Activated T-cell treated with anti-CD3 and anti-CD28 coated beads, Interleukin-2, amount 50 U/mL, for 72 hours (primary cell): ENCODE data around the gene CCDC127. TPM values are rescaled to one million over a fixed set of nuclear protein-coding genes. Genes with fewer than 3 reads are reported as not detected.
"Not testable (repeated sequence)": the region's sequence is repeated elsewhere in the genome, so short reads cannot be mapped to it uniquely, and the experiment has no call there.

Experiments
- ATAC-seq, 2 donors: fragments of 150-1000 bp; cut with Tn5 transposase; replicated peaks in 1 of 2; 2 replicates each; pipeline ENCODE4 v1.10.0; 2021; ENCODE audit warnings: moderate library complexity in 2 of 2, mild to moderate bottlenecking in 1 of 2
- DNase-seq, 2 donors: peaks; one replicate each; pipeline ENCODE4 v3.0.0; 2021 to 2022; ENCODE audit warnings: mixed read lengths in 1 of 2
- H3K27ac Mint-ChIP-seq: one replicate; pipeline ENCODE4 v1.8.0; 2022; ENCODE audit warnings: mild to moderate bottlenecking, moderate library complexity, mixed read lengths
- H3K27me3 Mint-ChIP-seq: one replicate; pipeline ENCODE4 v1.8.0; 2022; ENCODE audit warnings: low read depth, mixed read lengths
- H3K36me3 Mint-ChIP-seq, 2 donors: one replicate each; pipeline ENCODE4 v1.8.0; 2022; ENCODE audit warnings: mixed read lengths in 2 of 2, mild to moderate bottlenecking in 1 of 2; ENCODE audit not compliant: insufficient read depth in 2 of 2
- H3K4me1 Mint-ChIP-seq: one replicate; pipeline ENCODE4 v1.8.0; 2022; ENCODE audit warnings: low read depth, mixed read lengths
- H3K4me3 Mint-ChIP-seq, 2 donors: one replicate each; pipeline ENCODE4 v1.8.0; 2022; ENCODE audit warnings: mild to moderate bottlenecking in 2 of 2, mixed read lengths in 2 of 2, moderate library complexity in 2 of 2
- H3K9me3 Mint-ChIP-seq, 2 donors: one replicate each; pipeline ENCODE4 v1.8.0; 2022; ENCODE audit warnings: mixed read lengths in 2 of 2
- total RNA-seq, 2 donors: library from RNA; stranded (reverse); gene quantifications; one replicate each; pipeline ENCODE4 v1.2.3, GENCODE V29; 2022

CCDC127 gene, protein sequence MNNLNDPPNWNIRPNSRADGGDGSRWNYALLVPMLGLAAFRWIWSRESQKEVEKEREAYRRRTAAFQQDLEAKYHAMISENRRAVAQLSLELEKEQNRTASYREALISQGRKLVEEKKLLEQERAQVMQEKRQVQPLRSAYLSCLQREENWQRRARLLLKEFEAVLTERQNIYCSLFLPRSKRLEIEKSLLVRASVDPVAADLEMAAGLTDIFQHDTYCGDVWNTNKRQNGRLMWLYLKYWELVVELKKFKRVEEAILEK
- total RNA-seq, result 1 to 10 TPM; 6.7 to 8.5 TPM

DNA sequence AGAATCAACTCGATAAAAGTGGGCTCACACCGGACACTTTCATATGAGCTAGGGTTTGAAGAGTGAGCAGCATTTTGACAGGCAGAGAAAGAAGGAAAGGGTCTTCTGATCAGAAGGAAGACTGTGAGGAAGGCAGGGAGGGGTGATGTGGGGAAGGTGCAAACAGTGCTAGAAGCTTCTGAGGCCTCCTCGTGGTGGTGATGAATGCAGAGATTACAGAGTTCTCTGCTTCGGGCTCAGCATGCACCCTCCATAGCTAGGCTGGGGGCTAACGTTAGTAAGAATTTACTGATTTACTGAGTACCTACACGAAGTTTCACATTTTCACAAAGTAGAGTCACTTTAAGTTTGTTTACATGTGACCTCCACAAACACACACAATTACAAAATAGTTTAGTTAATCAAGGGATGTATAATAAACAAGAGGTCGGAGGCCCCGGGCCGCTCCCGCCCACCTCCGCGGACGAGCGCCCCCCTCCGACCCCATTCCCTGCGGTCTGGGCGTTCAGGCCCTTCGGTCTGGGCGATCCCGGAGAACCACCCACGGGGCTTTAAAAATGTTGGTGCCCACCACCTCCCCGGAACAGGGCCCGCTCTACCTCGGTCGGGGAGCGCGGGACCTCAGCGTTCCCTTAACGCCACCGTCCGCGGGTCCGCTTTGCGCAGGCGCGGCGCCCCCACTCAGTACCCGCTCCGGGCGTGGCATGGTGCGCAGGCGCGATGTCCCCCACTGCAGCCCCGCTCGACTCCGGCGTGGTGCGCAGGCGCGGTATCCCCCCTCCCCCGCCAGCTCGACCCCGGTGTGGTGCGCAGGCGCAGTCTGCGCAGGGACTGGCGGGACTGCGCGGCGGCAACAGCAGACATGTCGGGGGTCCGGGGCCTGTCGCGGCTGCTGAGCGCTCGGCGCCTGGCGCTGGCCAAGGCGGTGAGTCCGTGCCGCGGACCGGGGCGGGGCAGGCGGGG, at the start of gene CCDC127, which contains the start of gene SDHA:
Gene CCDC127, minus strand, starts transcription at position 660 of the 963 bp plus-strand sequence. CDS start 1,304 bp downstream, outside the sequence.
Gene SDHA, plus strand, starts transcription at position 827 of the 963 bp plus-strand sequence. Its CDS starts 36 bp downstream, at position 863.
- peak; percentile 86 to 88 for ATAC-seq
- not testable (repeated sequence) for H3K27me3 Mint-ChIP-seq, H3K9me3 Mint-ChIP-seq
- DNase-seq, result peak; percentile 98 to 99
- Mint-ChIP-seq H3K4me3 (peak within 1 kb of the TSS; percentile 95 to 99), H3K27ac (peak within 1 kb of the TSS; percentile 97), H3K36me3 (peaks cover 7 to 19% of the 10 kb centered on the region in 2 donors), H3K4me1 (peaks cover 72% of the 10 kb centered on the region)

DNA sequence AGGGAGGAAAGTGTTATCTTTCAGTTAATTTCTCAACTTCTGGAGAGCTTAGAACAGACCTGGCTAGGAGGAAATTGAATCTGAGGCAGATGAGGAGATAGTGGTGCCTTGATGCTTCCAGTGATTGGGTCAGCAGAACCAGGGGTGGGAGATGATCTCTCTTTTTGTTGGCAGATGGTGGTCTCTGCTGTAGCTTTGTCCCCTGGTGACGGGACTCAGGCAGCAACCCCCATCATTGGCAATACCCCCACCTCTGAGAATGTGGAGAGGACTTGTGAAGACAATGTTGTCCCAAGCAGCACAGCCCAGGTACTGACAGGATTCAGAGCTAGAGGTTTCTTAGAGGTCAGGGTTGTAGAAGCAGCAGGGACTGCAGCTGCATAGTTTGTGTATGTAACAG, 49.8 kb upstream of the CCDC127 start:
- Mint-ChIP-seq H3K36me3 (peaks cover 2 to 6% of the 10 kb centered on the region in 2 donors), H3K27me3 (no peaks in the 10 kb centered on the region), H3K4me3 (no peak overlapping the region), H3K9me3 (no peaks in the 10 kb centered on the region), H3K27ac (peak overlapping the region; percentile 3), H3K4me1 (peaks cover 35% of the 10 kb centered on the region)
- DNase-seq (no peak), ATAC-seq (no peak)

DNA sequence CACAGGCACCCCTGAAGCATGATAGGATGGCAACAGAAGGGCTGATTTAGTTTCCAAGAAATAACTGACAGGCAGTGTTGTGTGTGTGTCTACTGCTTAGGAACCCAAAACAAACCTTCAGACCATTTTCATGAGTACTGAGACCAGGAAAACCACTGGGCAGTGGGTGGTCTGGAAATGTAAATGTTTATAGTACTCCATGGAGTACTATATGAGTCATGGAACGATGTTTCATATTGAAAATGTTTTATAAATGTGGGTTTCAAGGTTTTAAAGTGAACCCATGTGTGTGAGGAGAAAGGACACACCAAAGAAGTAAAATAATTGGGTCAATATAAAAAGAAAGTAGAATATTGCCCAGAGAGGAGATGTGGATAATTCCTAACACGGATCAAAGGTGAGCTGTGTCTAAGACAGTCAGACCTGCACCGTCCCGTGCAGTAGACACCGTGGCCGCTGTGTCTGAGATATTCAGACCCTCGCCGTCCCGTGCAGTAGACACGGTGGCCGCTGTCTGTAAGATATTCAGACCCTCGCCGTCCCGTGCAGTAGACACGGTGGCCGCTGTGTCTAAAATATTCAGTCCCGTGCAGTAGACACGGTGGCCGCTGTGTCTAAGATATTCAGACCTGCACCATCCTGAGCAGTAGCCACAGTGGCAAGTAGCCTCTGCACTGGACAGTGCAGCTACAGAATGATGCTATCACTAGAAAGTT, 48.5 kb upstream of the CCDC127 start:
- H3K4me3 Mint-ChIP-seq, result peak overlapping the region in 1 of 2 donors; percentile 57
- H3K9me3 Mint-ChIP-seq, H3K36me3 Mint-ChIP-seq, H3K27me3 Mint-ChIP-seq, ATAC-seq: not testable (repeated sequence)
- H3K27ac Mint-ChIP-seq, result peak overlapping the region; percentile 93
- peaks cover 33% of the 10 kb centered on the region for H3K4me1 Mint-ChIP-seq
- peak in 1 of 2 donors; percentile 32 for DNase-seq

DNA sequence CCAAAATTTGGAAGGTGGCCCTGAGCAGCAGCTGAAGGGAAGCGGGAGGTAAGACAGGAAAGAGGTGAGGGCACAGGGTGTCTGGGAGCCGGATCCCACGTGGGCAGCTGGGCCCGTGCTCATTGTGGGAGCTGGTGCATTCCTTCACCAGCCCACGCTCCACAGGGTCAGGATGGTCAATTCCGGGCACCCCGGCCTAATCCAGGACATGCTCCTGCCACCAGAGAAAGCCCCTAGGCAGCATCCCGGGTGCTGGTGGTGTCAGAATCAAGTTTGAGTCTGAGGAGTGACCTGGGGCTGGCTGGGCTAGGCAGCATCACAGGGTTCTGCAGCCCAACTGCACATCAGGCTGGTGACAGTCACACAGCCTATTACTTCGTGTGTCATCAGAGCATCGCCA, 46.4 kb upstream of the CCDC127 start:
- Mint-ChIP-seq H3K36me3 (peaks cover 5 to 8% of the 10 kb centered on the region in 2 donors), H3K27ac (no peak overlapping the region), H3K4me3 (no peak overlapping the region), H3K4me1 (peaks cover 21% of the 10 kb centered on the region), H3K27me3 (no peaks in the 10 kb centered on the region), H3K9me3 (no peaks in the 10 kb centered on the region)
- ATAC-seq, result no peak
- DNase-seq, result no peak

DNA sequence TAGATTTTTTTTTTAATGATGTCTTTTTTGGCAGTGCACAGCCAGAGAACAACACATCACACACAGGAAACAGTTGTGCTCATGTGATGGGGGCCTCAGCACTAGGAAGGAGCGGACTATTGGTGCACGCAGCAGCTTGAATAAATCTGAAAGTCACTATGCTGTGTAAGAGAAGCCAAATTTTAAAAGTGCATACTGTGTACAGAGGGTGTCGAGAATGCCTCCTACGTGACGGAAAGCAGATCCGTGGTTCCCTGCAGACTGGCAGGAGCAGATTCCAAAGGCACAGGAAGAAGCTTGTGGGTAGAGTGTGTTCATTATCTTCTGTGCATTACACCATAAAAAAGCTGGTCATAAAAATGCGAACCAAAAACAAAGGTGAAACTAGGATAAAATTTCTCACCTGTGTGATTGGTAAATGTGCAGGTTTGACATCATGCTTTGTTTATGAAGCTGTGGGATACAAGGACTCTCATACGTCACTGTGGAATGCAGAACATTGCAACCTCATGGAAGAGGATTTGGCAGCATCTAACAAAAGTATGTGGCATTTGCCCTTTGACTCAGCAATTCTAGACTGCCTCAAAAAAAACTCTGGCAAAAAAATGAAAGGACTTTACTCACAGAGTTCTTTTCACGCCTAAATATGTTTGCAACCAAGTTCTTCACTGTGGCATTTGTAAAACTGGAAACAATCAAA, 45.5 kb upstream of the CCDC127 start:
- peak overlapping the region; percentile 74 for H3K27ac Mint-ChIP-seq
- H3K27me3 Mint-ChIP-seq, result not testable (repeated sequence)

DNA sequence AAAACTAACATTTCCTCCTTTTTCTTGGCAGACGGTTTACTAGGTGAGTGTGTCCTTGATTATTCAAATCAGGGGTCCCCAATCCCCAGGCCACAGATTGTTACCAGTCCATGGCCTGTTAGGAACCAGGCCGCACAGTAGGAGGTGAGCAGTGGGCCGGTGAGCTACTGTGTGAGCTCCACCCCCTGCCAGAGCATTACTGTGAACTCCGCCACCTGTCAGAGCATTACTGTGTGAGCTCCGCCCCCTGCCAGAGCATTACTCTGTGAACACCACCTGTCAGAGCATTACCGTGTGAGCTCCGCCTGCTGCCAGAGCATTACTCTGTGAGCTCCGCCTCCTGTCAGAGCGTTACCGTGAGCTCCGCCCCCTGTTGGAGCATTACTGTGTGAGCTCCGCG, 39.2 kb upstream of the CCDC127 start:
- H3K36me3 Mint-ChIP-seq, result peaks cover 22 to 31% of the 10 kb centered on the region in 2 donors
- no peak for DNase-seq

More for the DNA sequence above, 45.5 kb upstream of the CCDC127 start:
- ATAC-seq, DNase-seq, H3K9me3 Mint-ChIP-seq, H3K4me3 Mint-ChIP-seq: not testable (repeated sequence)
- Mint-ChIP-seq H3K36me3 (peaks cover 9 to 10% of the 10 kb centered on the region in 2 donors), H3K4me1 (peaks cover 21% of the 10 kb centered on the region)

DNA sequence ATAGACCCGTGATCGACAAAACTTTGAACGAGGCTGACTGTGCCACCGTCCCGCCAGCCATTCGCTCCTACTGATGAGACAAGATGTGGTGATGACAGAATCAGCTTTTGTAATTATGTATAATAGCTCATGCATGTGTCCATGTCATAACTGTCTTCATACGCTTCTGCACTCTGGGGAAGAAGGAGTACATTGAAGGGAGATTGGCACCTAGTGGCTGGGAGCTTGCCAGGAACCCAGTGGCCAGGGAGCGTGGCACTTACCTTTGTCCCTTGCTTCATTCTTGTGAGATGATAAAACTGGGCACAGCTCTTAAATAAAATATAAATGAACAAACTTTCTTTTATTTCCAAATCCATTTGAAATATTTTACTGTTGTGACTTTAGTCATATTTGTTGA, 38.4 kb upstream of the CCDC127 start:
- not testable (repeated sequence) for H3K9me3 Mint-ChIP-seq, ATAC-seq, H3K4me1 Mint-ChIP-seq, H3K4me3 Mint-ChIP-seq, DNase-seq, H3K27ac Mint-ChIP-seq, H3K27me3 Mint-ChIP-seq
- peaks cover 21 to 30% of the 10 kb centered on the region in 2 donors for H3K36me3 Mint-ChIP-seq

More for the DNA sequence above, 39.2 kb upstream of the CCDC127 start:
- H3K27ac Mint-ChIP-seq, result no peak overlapping the region
- ATAC-seq, result no peak
- H3K4me3 Mint-ChIP-seq, result no peak overlapping the region
- no peaks in the 10 kb centered on the region for H3K27me3 Mint-ChIP-seq
- H3K4me1 Mint-ChIP-seq, result no peaks in the 10 kb centered on the region
- H3K9me3 Mint-ChIP-seq, result peaks cover 0 to 4% of the 10 kb centered on the region in 2 donors

DNA sequence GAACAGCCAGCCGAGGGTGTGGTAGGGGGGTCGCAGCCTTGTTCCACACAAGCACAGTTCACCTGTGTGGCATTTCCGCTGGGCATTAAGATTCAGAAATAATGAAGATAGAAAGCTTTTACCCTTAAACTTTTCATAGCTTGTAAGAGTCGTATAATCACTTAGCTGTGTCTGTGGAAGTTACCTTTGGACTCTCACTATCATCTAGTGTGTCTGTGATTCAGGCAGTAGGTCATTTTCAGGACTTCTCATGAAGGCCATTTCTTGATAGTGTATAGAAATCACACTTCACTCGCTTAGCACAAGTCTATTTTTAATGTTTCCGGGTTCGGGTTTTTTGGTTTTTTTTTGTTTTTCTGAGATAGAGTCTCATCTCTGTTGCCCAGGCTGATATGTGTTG, 37.2 kb upstream of the CCDC127 start:
- DNase-seq, result not testable (repeated sequence)

DNA sequence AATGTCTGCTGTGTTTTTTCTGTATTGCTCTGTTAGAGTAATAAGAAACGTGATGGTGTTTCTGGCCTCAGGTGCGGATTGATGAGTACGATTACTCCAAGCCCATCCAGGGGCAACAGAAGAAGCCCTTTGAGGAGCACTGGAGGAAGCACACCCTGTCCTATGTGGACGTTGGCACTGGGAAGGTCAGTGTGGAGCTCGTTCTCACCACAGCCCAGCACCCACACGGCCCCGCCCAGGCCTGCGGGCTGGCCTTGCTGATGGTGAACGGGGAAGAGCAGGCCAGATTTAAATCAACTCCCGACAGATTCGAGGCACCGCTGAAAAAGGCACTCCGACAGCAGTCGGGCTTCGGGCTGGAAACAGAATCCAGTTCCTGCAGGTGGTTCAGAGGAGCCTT, 36.4 kb upstream of the CCDC127 start:
- H3K4me1 Mint-ChIP-seq, H3K27me3 Mint-ChIP-seq, H3K4me3 Mint-ChIP-seq, H3K9me3 Mint-ChIP-seq, DNase-seq, ATAC-seq: not testable (repeated sequence)
- peaks cover 21 to 31% of the 10 kb centered on the region in 2 donors for H3K36me3 Mint-ChIP-seq
- H3K27ac Mint-ChIP-seq, result peak overlapping the region; percentile 31

More for the DNA sequence above, 37.2 kb upstream of the CCDC127 start:
- not testable (repeated sequence) for H3K4me3 Mint-ChIP-seq, ATAC-seq, H3K9me3 Mint-ChIP-seq, H3K4me1 Mint-ChIP-seq, H3K27me3 Mint-ChIP-seq, H3K27ac Mint-ChIP-seq
- peaks cover 21 to 30% of the 10 kb centered on the region in 2 donors for H3K36me3 Mint-ChIP-seq

DNA sequence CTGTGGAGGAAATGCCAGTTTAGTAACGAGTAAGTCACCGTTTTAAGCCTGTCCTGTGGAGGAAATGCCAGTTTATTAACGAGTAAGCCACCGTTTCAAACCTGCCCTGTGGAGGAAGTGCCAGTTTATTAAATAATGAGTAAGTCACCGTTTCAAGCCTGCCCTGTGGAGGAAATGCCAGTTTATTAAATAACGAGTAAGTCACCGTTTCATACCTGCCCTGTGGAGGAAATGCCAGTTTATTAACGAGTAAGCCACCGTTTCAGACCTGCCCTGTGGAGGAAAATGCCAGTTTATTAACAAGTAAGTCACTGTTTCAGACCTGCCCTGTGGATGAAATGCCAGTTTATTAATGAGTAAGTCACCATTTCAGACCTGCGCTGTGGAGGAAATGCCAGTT, 34.6 kb upstream of the CCDC127 start:
- Mint-ChIP-seq H3K9me3 (no peaks in the 10 kb centered on the region), H3K4me3 (peak overlapping the region in 1 of 2 donors; percentile 45), H3K27me3 (no peaks in the 10 kb centered on the region), H3K4me1 (no peaks in the 10 kb centered on the region), H3K36me3 (peaks cover 14 to 33% of the 10 kb centered on the region in 2 donors), H3K27ac (peak overlapping the region; percentile 87)
- no peak for ATAC-seq
- DNase-seq, result no peak

DNA sequence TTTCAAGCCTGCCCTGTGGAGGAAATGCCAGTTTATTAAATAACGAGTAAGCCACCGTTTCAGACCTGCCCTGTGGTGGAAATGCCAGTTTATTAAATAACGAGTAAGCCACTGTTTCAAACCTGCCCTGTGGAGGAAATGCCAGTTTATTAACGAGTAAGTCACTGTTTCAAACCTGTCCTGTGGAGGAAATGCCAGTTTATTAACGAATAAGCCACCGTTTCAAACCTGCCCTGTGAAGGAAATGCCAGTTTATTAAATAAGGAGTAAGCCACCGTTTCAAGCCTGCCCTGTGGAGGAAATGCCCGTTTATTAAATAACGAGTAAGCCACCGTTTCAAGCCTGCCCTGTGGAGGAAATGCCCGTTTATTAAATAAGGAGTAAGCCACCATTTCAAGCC, 34.0 kb upstream of the CCDC127 start:
- not testable (repeated sequence) for H3K4me1 Mint-ChIP-seq, DNase-seq, H3K9me3 Mint-ChIP-seq, ATAC-seq, H3K27me3 Mint-ChIP-seq
- H3K4me3 Mint-ChIP-seq, result peak overlapping the region in 1 of 2 donors; percentile 45
- peaks cover 11 to 33% of the 10 kb centered on the region in 2 donors for H3K36me3 Mint-ChIP-seq
- H3K27ac Mint-ChIP-seq, result peak overlapping the region; percentile 87

DNA sequence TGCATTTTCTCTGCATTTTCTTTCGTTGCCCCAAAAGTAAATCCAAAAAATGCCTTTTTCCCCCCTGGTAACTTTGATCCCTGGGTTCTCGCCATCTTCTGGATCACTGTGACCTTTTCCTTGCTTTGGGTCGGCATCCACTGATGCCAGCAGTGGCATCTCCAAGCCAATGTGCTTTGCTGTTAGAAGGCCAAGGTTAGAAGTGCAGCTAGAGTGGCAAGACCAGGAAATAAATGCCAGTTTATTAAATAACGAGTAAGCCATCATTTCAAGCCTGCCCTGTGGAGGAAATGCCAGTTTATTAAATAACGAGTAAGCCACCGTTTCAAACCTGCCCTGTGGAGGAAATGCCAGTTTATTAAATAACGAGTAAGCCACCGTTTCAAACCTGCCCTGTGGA, 33.6 kb upstream of the CCDC127 start:
- not testable (repeated sequence) for DNase-seq, H3K27me3 Mint-ChIP-seq, H3K27ac Mint-ChIP-seq, H3K4me1 Mint-ChIP-seq, H3K9me3 Mint-ChIP-seq, ATAC-seq, H3K4me3 Mint-ChIP-seq
- H3K36me3 Mint-ChIP-seq, result peaks cover 11 to 30% of the 10 kb centered on the region in 2 donors
